Tibial nerve (tissue), 3 donors: ENCODE results near the gene SDK1.

Experiments
- CTCF ChIP-seq, 5 experiments: fragments of 200-600 bp in 3 of 5; fragments of 450-650 bp in 2 of 5; sonication (generic) in 3 of 5; IDR thresholded peaks; one replicate each; pipeline ENCODE4 v1.5.1; 2016 to 2019; ENCODE audit warnings: antibody characterized with exemption in 5 of 5, mild to moderate bottlenecking in 3 of 5, moderate library complexity in 2 of 5
- POLR2A ChIP-seq, 2 donors: fragments of 450-650 bp; IDR thresholded peaks; one replicate each; pipeline ENCODE4 v1.6.1; 2017; ENCODE audit warnings: antibody characterized with exemption in 2 of 2, mild to moderate bottlenecking in 2 of 2, moderate library complexity in 2 of 2

GRCh38 chr7:4172883-4173282 is 871.8 kb downstream of the SDK1 start:
- TF ChIP-seq CTCF (IDR thresholded peaks at IDR 0.05) (no peak), POLR2A (IDR thresholded peaks at IDR 0.05) (no peak)
